Calu3 (cell line): Measurements from ENCODE around the gene OR1A2. TPM values are rescaled to one million over a fixed set of nuclear protein-coding genes. Genes with fewer than 3 reads are reported as not detected.
"Not testable (repeated sequence)": the region's sequence is repeated elsewhere in the genome, so short reads cannot be mapped to it uniquely, and the experiment has no call there.

Experiments
- BruUV-seq: library from RNA; stranded (reverse); fragments of 400-500 nt; replicated peaks from 2 replicates; lab custom pipeline; 2021; lab: Mats Ljungman, UMichigan
- CTCF ChIA-PET: fragments of 300-600 bp; sonication (Branson Sonifier 250); formaldehyde crosslinking; loops from one replicate; lab custom pipeline; 2022; ENCODE audit warnings: antibody characterized with exemption; lab: Charles Lee
- DNase-seq: peaks from one replicate; pipeline ENCODE4 v3.0.0; 2022
- H3K27ac Mint-ChIP-seq: one replicate; pipeline ENCODE4 v1.8.0; 2022; ENCODE audit warnings: mixed read lengths; ENCODE audit not compliant: unreplicated experiment
- H3K27me3 Mint-ChIP-seq: one replicate; pipeline ENCODE4 v1.8.0; 2022; ENCODE audit warnings: mixed read lengths; ENCODE audit not compliant: unreplicated experiment
- H3K36me3 Mint-ChIP-seq: one replicate; pipeline ENCODE4 v1.8.0; 2022; ENCODE audit warnings: mild to moderate bottlenecking, moderate library complexity, mixed read lengths; ENCODE audit not compliant: insufficient read depth, unreplicated experiment
- H3K4me1 Mint-ChIP-seq: one replicate; pipeline ENCODE4 v1.8.0; 2022; ENCODE audit warnings: mild to moderate bottlenecking, low read depth, mixed read lengths; ENCODE audit not compliant: unreplicated experiment
- H3K4me3 Mint-ChIP-seq: one replicate; pipeline ENCODE4 v1.8.0; 2022; ENCODE audit warnings: mild to moderate bottlenecking, low read depth, moderate library complexity, mixed read lengths; ENCODE audit not compliant: unreplicated experiment
- H3K9me3 Mint-ChIP-seq: one replicate; pipeline ENCODE4 v1.8.0; 2022; ENCODE audit warnings: low read depth, mixed read lengths; ENCODE audit not compliant: unreplicated experiment
- CTCF ChIP-seq: fragments of 200-600 bp; IDR thresholded peaks from one replicate; pipeline ENCODE4 v1.8.0; 2022; ENCODE audit warnings: antibody characterized with exemption; ENCODE audit not compliant: unreplicated experiment
- intact Hi-C: fragments of 100-400 bp; cut with micrococcal nuclease; formaldehyde crosslinking; loops from one replicate; pipeline ENCODE4 v1.10.0; 2022; ENCODE audit not compliant: unreplicated experiment
- total RNA-seq: library from RNA; stranded (reverse); gene quantifications from 2 replicates; pipeline ENCODE4 v1.2.3, GENCODE V29; 2022

OR1A2 gene
- total RNA-seq, 1 experiment from 2014 or later = not detected

- Mint-ChIP-seq H3K36me3 (no peaks in the 10 kb centered on the region), H3K4me1 (no peaks in the 10 kb centered on the region), H3K27ac (no peak overlapping the region), H3K9me3 (peaks cover 3% of the 10 kb centered on the region), H3K4me3 (no peak overlapping the region), H3K27me3 (peaks cover 37% of the 10 kb centered on the region)
- CTCF ChIA-PET = no interaction called here
- BruUV-seq = no TSS peak
- intact Hi-C loops = no loop called here
- TF ChIP-seq CTCF = no peak
- no peak for DNase-seq
Measured at GRCh38 chr17:3221850-3222249, 24.5 kb downstream of the OR1A2 start.

- no peak overlapping the region for H3K4me3 Mint-ChIP-seq
- no TSS peak for BruUV-seq
- intact Hi-C loops = no loop called here
- H3K27ac Mint-ChIP-seq = no peak overlapping the region
- no peak for DNase-seq
- H3K36me3 Mint-ChIP-seq = no peaks in the 10 kb centered on the region
- TF ChIP-seq CTCF = no peak
- peaks cover 37% of the 10 kb centered on the region for H3K27me3 Mint-ChIP-seq
- H3K9me3 Mint-ChIP-seq = peaks cover 3% of the 10 kb centered on the region
- no peaks in the 10 kb centered on the region for H3K4me1 Mint-ChIP-seq
- CTCF ChIA-PET = no interaction called here
Measured at GRCh38 chr17:3222505-3222904, 25.2 kb downstream of the OR1A2 start.

- H3K4me3 Mint-ChIP-seq, intact Hi-C loops, H3K36me3 Mint-ChIP-seq, DNase-seq, H3K27ac Mint-ChIP-seq, H3K4me1 Mint-ChIP-seq, H3K9me3 Mint-ChIP-seq, BruUV-seq, CTCF ChIA-PET: not testable (repeated sequence)
- H3K27me3 Mint-ChIP-seq = peaks cover 24% of the 10 kb centered on the region
Measured at GRCh38 chr17:3224721-3225352, 27.5 kb downstream of the OR1A2 start.

GRCh38 chr17:3232300-3232699, 35.0 kb downstream of the OR1A2 start:
- H3K4me1 Mint-ChIP-seq, BruUV-seq, H3K9me3 Mint-ChIP-seq, intact Hi-C loops, H3K4me3 Mint-ChIP-seq, CTCF ChIA-PET, H3K27ac Mint-ChIP-seq, H3K36me3 Mint-ChIP-seq, H3K27me3 Mint-ChIP-seq, DNase-seq: not testable (repeated sequence)

- DNase-seq, CTCF ChIA-PET, intact Hi-C loops, H3K27ac Mint-ChIP-seq, H3K4me1 Mint-ChIP-seq, BruUV-seq, H3K9me3 Mint-ChIP-seq, H3K36me3 Mint-ChIP-seq, H3K27me3 Mint-ChIP-seq, H3K4me3 Mint-ChIP-seq: not testable (repeated sequence)
Measured at GRCh38 chr17:3238685-3239084, 41.4 kb downstream of the OR1A2 start.

GRCh38 chr17:3241044-3241443, 43.7 kb downstream of the OR1A2 start:
- H3K9me3 Mint-ChIP-seq, H3K4me3 Mint-ChIP-seq, H3K27ac Mint-ChIP-seq, H3K4me1 Mint-ChIP-seq, H3K27me3 Mint-ChIP-seq, DNase-seq, H3K36me3 Mint-ChIP-seq, CTCF ChIA-PET, intact Hi-C loops, BruUV-seq: not testable (repeated sequence)

- H3K4me1 Mint-ChIP-seq, H3K27ac Mint-ChIP-seq, H3K36me3 Mint-ChIP-seq, CTCF ChIA-PET, H3K9me3 Mint-ChIP-seq, BruUV-seq, H3K27me3 Mint-ChIP-seq, H3K4me3 Mint-ChIP-seq, intact Hi-C loops, DNase-seq: not testable (repeated sequence)
Measured at GRCh38 chr17:3244841-3245240, 47.5 kb downstream of the OR1A2 start.
